ENCODE measurements around the gene ARAP1. TPM values are rescaled to one million over a fixed set of nuclear protein-coding genes. Genes with fewer than 3 reads are reported as not detected.
A peak's percentile ranks its signal among the peaks of the same experiment; 100 is the strongest.

Gene ARAP1
- total and polyA plus RNA-seq, 2 donors (not counting 1 experiment from before 2014, with no cell fraction given) = 41.8 to 113 TPM

DNA sequence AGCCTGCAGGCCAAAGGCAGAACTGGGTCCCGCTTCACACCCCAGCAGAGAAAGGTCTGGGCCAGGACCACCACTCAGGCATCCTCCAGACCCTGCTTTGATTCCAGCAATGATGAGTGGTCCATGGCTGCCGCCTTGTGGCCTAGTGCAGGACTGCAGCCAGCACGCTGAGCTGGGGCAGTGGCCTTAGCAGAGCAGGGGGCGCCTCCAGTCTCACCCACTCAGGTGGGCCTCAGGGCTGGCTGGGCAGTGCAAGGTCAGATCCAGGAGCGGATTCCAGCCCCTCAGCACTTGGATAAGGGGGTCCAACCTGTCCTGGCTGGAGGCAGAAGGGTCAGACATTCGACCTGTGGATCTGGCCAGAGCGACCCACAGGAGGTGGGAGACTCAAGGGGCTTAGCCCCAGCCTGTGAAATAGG is 68.4 kb downstream of the ARAP1 start:
- Histone ChIP-seq H3K4me1 (ENCODE audit: control insufficient read depth, extremely low read depth, insufficient read depth, low read length) (peaks cover 13% of the 10 kb centered on the region), H3K27ac (ENCODE audit: insufficient read depth, low read length) (no peak overlapping the region), H3K4me2 (ENCODE audit: extremely low read depth, insufficient read depth, low read length) (no peak overlapping the region), H4K20me1 (ENCODE audit: control insufficient read depth, extremely low read depth, insufficient read depth, low read length) (peaks cover 4% of the 10 kb centered on the region), H3K4me3 (replicated peaks in 1 of 4; ENCODE audit: control extremely low read depth in 1 of 4, insufficient read depth in 1 of 4, low read depth in 3 of 4, low read length in 4 of 4) (no peak overlapping the region), H3K9me3 (ENCODE audit: control insufficient read depth, insufficient read depth, low read depth, low read length) (no peaks in the 10 kb centered on the region), H3K79me2 (ENCODE audit: control insufficient read depth, insufficient read depth, low read length) (no peaks in the 10 kb centered on the region), H2AFZ (ENCODE audit: low read length) (no peak overlapping the region), H3K27me3 (ENCODE audit: control insufficient read depth, insufficient read depth, low read length) (peaks cover 8% of the 10 kb centered on the region), H3K36me3 (ENCODE audit: control insufficient read depth, insufficient read depth, low read length) (peaks cover 8% of the 10 kb centered on the region), H3K9ac (ENCODE audit: insufficient read depth, low read length) (no peak overlapping the region)
- peak in 1 of 2 donors; percentile 33 for DNase-seq (ENCODE audit: low read depth in 2 of 2)
- TF ChIP-seq EZH2 (IDR thresholded peaks at IDR 0.05; ENCODE audit: low read length, missing control alignments) = no peak
- TF ChIP-seq, protein P1, sequence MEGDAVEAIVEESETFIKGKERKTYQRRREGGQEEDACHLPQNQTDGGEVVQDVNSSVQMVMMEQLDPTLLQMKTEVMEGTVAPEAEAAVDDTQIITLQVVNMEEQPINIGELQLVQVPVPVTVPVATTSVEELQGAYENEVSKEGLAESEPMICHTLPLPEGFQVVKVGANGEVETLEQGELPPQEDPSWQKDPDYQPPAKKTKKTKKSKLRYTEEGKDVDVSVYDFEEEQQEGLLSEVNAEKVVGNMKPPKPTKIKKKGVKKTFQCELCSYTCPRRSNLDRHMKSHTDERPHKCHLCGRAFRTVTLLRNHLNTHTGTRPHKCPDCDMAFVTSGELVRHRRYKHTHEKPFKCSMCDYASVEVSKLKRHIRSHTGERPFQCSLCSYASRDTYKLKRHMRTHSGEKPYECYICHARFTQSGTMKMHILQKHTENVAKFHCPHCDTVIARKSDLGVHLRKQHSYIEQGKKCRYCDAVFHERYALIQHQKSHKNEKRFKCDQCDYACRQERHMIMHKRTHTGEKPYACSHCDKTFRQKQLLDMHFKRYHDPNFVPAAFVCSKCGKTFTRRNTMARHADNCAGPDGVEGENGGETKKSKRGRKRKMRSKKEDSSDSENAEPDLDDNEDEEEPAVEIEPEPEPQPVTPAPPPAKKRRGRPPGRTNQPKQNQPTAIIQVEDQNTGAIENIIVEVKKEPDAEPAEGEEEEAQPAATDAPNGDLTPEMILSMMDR (conservative IDR thresholded peaks at IDR 0.05 in 1 of 2, IDR thresholded peaks at IDR 0.05 in 1 of 2; ENCODE audit: low read depth in 1 of 2, low read length in 2 of 2) = peak; percentile 82 to 94

GRCh38 chr11:72682858-72683243 is 69.4 kb downstream of the ARAP1 start:
- H3K79me2 ChIP-seq (ENCODE audit: control insufficient read depth, insufficient read depth, low read length) = no peaks in the 10 kb centered on the region
- H2AFZ ChIP-seq (ENCODE audit: low read length) = no peak overlapping the region
- H3K36me3 ChIP-seq (ENCODE audit: control insufficient read depth, insufficient read depth, low read length) = peaks cover 8% of the 10 kb centered on the region
- no peak for DNase-seq (ENCODE audit: low read depth in 2 of 2)
- H3K4me2 ChIP-seq (ENCODE audit: extremely low read depth, insufficient read depth, low read length) = no peak overlapping the region
- H4K20me1 ChIP-seq (ENCODE audit: control insufficient read depth, extremely low read depth, insufficient read depth, low read length) = peaks cover 4% of the 10 kb centered on the region
- H3K27me3 ChIP-seq (ENCODE audit: control insufficient read depth, insufficient read depth, low read length) = peaks cover 14% of the 10 kb centered on the region
- peaks cover 13% of the 10 kb centered on the region for H3K4me1 ChIP-seq (ENCODE audit: control insufficient read depth, extremely low read depth, insufficient read depth, low read length)
- H3K9ac ChIP-seq (ENCODE audit: insufficient read depth, low read length) = no peak overlapping the region
- TF ChIP-seq EZH2 (IDR thresholded peaks at IDR 0.05; ENCODE audit: low read length, missing control alignments) = no peak
- TF ChIP-seq, protein P1 (conservative IDR thresholded peaks at IDR 0.05 in 1 of 2, IDR thresholded peaks at IDR 0.05 in 1 of 2; ENCODE audit: low read depth in 1 of 2, low read length in 2 of 2) = no peak
- H3K9me3 ChIP-seq (ENCODE audit: control insufficient read depth, insufficient read depth, low read depth, low read length) = no peaks in the 10 kb centered on the region
- no peak overlapping the region for H3K27ac ChIP-seq (ENCODE audit: insufficient read depth, low read length)
- H3K4me3 ChIP-seq (replicated peaks in 1 of 4; ENCODE audit: control extremely low read depth in 1 of 4, insufficient read depth in 1 of 4, low read depth in 3 of 4, low read length in 4 of 4) = no peak overlapping the region

DNA sequence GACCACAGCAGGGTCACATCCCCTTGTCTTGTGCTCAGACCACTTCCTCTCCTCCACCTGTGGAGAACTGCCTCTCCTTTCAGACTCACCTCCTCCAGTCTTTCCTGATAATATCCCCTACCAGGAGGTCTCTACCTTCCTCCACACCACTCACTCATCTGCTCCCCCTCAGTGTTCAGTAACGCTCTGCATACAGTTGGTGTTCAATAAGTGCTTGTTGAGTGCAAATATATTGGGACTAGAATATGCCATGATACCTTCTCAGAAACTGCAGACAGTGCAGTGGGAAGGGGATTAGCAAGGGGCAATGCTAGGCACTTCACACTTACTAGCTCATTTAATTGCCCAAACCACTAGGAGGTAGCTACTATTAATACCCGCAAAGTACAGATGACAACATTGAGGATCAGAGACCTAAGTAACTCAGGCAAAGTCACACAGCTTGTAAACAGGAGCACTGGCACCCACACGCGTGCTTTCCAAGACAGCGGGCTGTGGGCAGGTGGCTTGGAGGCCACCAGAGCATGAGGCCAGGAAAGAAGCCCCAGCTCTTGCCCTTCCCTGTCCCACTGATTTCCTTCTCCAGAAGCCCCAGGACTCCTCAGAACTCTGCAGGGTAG is 69.9 kb downstream of the ARAP1 start:
- no peak overlapping the region for H3K27ac ChIP-seq (ENCODE audit: insufficient read depth, low read length)
- H2AFZ ChIP-seq (ENCODE audit: low read length) = no peak overlapping the region
- H3K4me2 ChIP-seq (ENCODE audit: extremely low read depth, insufficient read depth, low read length) = no peak overlapping the region
- peaks cover 17% of the 10 kb centered on the region for H3K27me3 ChIP-seq (ENCODE audit: control insufficient read depth, insufficient read depth, low read length)
- peaks cover 13% of the 10 kb centered on the region for H3K4me1 ChIP-seq (ENCODE audit: control insufficient read depth, extremely low read depth, insufficient read depth, low read length)
- no peaks in the 10 kb centered on the region for H3K79me2 ChIP-seq (ENCODE audit: control insufficient read depth, insufficient read depth, low read length)
- no peaks in the 10 kb centered on the region for H3K9me3 ChIP-seq (ENCODE audit: control insufficient read depth, insufficient read depth, low read depth, low read length)
- H3K9ac ChIP-seq (ENCODE audit: insufficient read depth, low read length) = no peak overlapping the region
- no peak overlapping the region for H3K4me3 ChIP-seq (replicated peaks in 1 of 4; ENCODE audit: control extremely low read depth in 1 of 4, insufficient read depth in 1 of 4, low read depth in 3 of 4, low read length in 4 of 4)
- H3K36me3 ChIP-seq (ENCODE audit: control insufficient read depth, insufficient read depth, low read length) = peaks cover 5% of the 10 kb centered on the region
- peaks cover 4% of the 10 kb centered on the region for H4K20me1 ChIP-seq (ENCODE audit: control insufficient read depth, extremely low read depth, insufficient read depth, low read length)
- TF ChIP-seq, protein P1 (conservative IDR thresholded peaks at IDR 0.05 in 1 of 2, IDR thresholded peaks at IDR 0.05 in 1 of 2; ENCODE audit: low read depth in 1 of 2, low read length in 2 of 2) = no peak
- no peak for TF ChIP-seq EZH2 (IDR thresholded peaks at IDR 0.05; ENCODE audit: low read length, missing control alignments)
- no peak for DNase-seq (ENCODE audit: low read depth in 2 of 2)
